ENCODE results near the gene SLC17A8.
"Not testable (repeated sequence)": the region's sequence is repeated elsewhere in the genome, so short reads cannot be mapped to it uniquely, and the experiment has no call there.

SLC17A8 gene

DNA sequence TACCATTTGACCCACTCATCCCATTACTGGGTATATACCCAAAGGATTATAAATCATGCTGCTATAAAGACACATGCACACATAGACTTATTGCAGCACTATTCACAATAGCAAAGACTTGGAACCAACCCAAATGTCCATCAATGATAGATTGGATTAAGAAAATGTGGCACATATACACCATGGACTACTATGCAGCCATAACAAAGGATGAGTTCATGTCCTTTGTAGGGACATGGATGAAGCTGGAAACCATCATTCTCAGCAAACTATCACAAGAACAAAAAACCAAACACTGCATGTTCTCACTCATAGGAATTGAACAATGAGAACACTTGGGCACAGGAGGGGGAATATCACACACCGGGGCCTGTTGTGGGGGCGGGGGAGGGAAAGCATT lies 14.0 kb upstream of the SLC17A8 start:
- H3K18ac ChIP-seq (ENCODE audit: low read depth in 1 of 2, low read length in 2 of 2); H3K9me3 ChIP-seq (ENCODE audit: control insufficient read depth, low read length); H2AK5ac ChIP-seq (ENCODE audit: low read length, severe bottlenecking); H3K4me1 ChIP-seq (ENCODE audit: control insufficient read depth, insufficient read depth, low read depth, low read length); H3K27me3 ChIP-seq (ENCODE audit: control insufficient read depth in 1 of 2, insufficient read depth in 1 of 2, low read length in 2 of 2); H3K4me3 ChIP-seq (ENCODE audit: insufficient read depth in 1 of 2, low read depth in 1 of 2, low read length in 2 of 2); H3K27ac ChIP-seq (ENCODE audit: low read length, poor library complexity, severe bottlenecking); H3K79me1 ChIP-seq (replicated peaks; ENCODE audit: low read length, poor library complexity, severe bottlenecking); H2AFZ ChIP-seq (ENCODE audit: low read depth, low read length); H2BK15ac ChIP-seq (ENCODE audit: low read depth, poor library complexity, severe bottlenecking); H2BK120ac ChIP-seq (ENCODE audit: low read depth, low read length); H3K9ac ChIP-seq (ENCODE audit: low read length); H3K23ac ChIP-seq (ENCODE audit: low read length in 2 of 2); DNase-seq; H3K14ac ChIP-seq (ENCODE audit: low read length in 2 of 2); H2BK12ac ChIP-seq (ENCODE audit: low read length in 2 of 2); H2BK5ac ChIP-seq (ENCODE audit: low read depth, low read length, poor library complexity, severe bottlenecking); H3K4ac ChIP-seq (ENCODE audit: low read depth in 1 of 2, low read length in 2 of 2); H4K8ac ChIP-seq (ENCODE audit: low read length); H4K91ac ChIP-seq (ENCODE audit: low read length); H3K4me2 ChIP-seq (ENCODE audit: low read length, poor library complexity, severe bottlenecking): not testable (repeated sequence)
- peaks cover 4 to 27% of the 10 kb centered on the region in 2 experiments for H3K36me3 ChIP-seq (ENCODE audit: control insufficient read depth in 1 of 2, insufficient read depth in 2 of 2, low read depth in 1 of 2, low read length in 2 of 2)
- WGBS, result 100% methylated on average over 2 of the region's 2 CpGs

DNA sequence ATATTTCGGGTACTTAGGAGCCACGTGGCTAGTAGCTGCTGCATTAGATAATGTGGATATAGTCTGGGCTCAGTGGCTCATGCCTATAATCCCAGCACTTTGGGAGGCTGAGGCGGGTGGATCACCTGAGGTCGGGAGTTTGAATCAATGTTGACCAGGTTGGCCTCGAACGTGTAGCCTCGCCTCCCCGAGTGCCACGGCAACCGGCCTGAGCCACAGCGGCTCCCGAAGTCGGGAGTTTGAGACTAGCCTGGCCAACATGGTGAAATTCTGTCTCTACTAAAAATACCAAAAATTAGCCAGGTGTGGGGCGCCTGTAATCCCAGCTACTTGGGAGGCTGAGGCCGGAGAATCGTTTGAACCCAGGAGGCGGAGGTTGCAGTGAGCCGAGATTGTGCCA lies 12.5 kb upstream of the SLC17A8 start:
- H3K36me3 ChIP-seq (ENCODE audit: control insufficient read depth in 1 of 2, insufficient read depth in 2 of 2, low read depth in 1 of 2, low read length in 2 of 2), result peaks cover 0 to 12% of the 10 kb centered on the region in 2 experiments
- not testable (repeated sequence) for H2AK5ac ChIP-seq (ENCODE audit: low read length, severe bottlenecking); H4K8ac ChIP-seq (ENCODE audit: low read length); H3K4ac ChIP-seq (ENCODE audit: low read depth in 1 of 2, low read length in 2 of 2); H3K9ac ChIP-seq (ENCODE audit: low read length); H3K79me1 ChIP-seq (replicated peaks; ENCODE audit: low read length, poor library complexity, severe bottlenecking); H2BK5ac ChIP-seq (ENCODE audit: low read depth, low read length, poor library complexity, severe bottlenecking); H3K27me3 ChIP-seq (ENCODE audit: control insufficient read depth in 1 of 2, insufficient read depth in 1 of 2, low read length in 2 of 2); H3K23ac ChIP-seq (ENCODE audit: low read length in 2 of 2); H4K91ac ChIP-seq (ENCODE audit: low read length); H3K14ac ChIP-seq (ENCODE audit: low read length in 2 of 2); H2BK120ac ChIP-seq (ENCODE audit: low read depth, low read length); H3K4me2 ChIP-seq (ENCODE audit: low read length, poor library complexity, severe bottlenecking); H3K27ac ChIP-seq (ENCODE audit: low read length, poor library complexity, severe bottlenecking); H2AFZ ChIP-seq (ENCODE audit: low read depth, low read length); H2BK15ac ChIP-seq (ENCODE audit: low read depth, poor library complexity, severe bottlenecking); DNase-seq; H2BK12ac ChIP-seq (ENCODE audit: low read length in 2 of 2); H3K18ac ChIP-seq (ENCODE audit: low read depth in 1 of 2, low read length in 2 of 2); H3K9me3 ChIP-seq (ENCODE audit: control insufficient read depth, low read length); H3K4me1 ChIP-seq (ENCODE audit: control insufficient read depth, insufficient read depth, low read depth, low read length); H3K4me3 ChIP-seq (ENCODE audit: insufficient read depth in 1 of 2, low read depth in 1 of 2, low read length in 2 of 2)
- 97% methylated on average over 18 of the region's 18 CpGs for WGBS

GRCh38 chr12:100345020-100345767 lies 11.7 kb upstream of the SLC17A8 start:
- WGBS, result no CpG with 5 or more reads among the region's 1 CpG
- DNase-seq, result no peak
- Histone ChIP-seq H2BK15ac (ENCODE audit: low read depth, poor library complexity, severe bottlenecking) (no peak overlapping the region), H2BK12ac (ENCODE audit: low read length in 2 of 2) (no peak overlapping the region), H3K4me2 (ENCODE audit: low read length, poor library complexity, severe bottlenecking) (no peak overlapping the region), H4K8ac (ENCODE audit: low read length) (no peak overlapping the region), H3K23ac (ENCODE audit: low read length in 2 of 2) (no peak overlapping the region), H3K9me3 (ENCODE audit: control insufficient read depth, low read length) (no peaks in the 10 kb centered on the region), H2BK5ac (ENCODE audit: low read depth, low read length, poor library complexity, severe bottlenecking) (no peak overlapping the region), H4K91ac (ENCODE audit: low read length) (peak overlapping the region; percentile 48), H2AFZ (ENCODE audit: low read depth, low read length) (no peak overlapping the region), H3K9ac (ENCODE audit: low read length) (no peak overlapping the region), H3K14ac (ENCODE audit: low read length in 2 of 2) (peak overlapping the region in 1 of 2 experiments; percentile 65), H3K4me3 (ENCODE audit: insufficient read depth in 1 of 2, low read depth in 1 of 2, low read length in 2 of 2) (no peak overlapping the region), H3K27ac (ENCODE audit: low read length, poor library complexity, severe bottlenecking) (no peak overlapping the region), H3K27me3 (ENCODE audit: control insufficient read depth in 1 of 2, insufficient read depth in 1 of 2, low read length in 2 of 2) (no peaks in the 10 kb centered on the region), H3K4ac (ENCODE audit: low read depth in 1 of 2, low read length in 2 of 2) (no peak overlapping the region), H3K36me3 (ENCODE audit: control insufficient read depth in 1 of 2, insufficient read depth in 2 of 2, low read depth in 1 of 2, low read length in 2 of 2) (peaks cover 0 to 4% of the 10 kb centered on the region in 2 experiments), H3K4me1 (ENCODE audit: control insufficient read depth, insufficient read depth, low read depth, low read length) (no peaks in the 10 kb centered on the region), H3K79me1 (replicated peaks; ENCODE audit: low read length, poor library complexity, severe bottlenecking) (no peaks in the 10 kb centered on the region), H2BK120ac (ENCODE audit: low read depth, low read length) (no peak overlapping the region), H3K18ac (ENCODE audit: low read depth in 1 of 2, low read length in 2 of 2) (no peak overlapping the region), H2AK5ac (ENCODE audit: low read length, severe bottlenecking) (no peak overlapping the region)

DNA sequence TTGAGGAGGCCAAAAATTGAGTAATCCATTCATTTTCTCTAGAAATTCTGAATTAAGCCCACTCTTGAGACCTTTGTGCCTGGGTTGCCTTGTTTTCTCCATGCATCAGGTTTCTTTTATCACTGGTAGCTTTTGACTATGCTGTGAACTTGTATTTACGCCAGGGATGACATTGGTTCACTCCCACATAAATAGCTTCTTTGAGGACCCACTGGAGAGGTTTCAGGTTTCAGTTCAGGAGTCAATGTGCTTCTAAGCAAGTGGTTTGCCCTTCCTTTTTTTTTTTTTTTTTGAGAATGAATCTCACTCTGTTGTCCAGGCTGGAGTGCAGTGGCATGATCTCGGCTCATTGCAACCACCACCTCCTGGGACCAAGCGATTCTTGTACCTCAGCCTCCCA lies 10.2 kb upstream of the SLC17A8 start:
- no peak overlapping the region for H3K4me3 ChIP-seq (ENCODE audit: insufficient read depth in 1 of 2, low read depth in 1 of 2, low read length in 2 of 2)
- H2BK5ac ChIP-seq (ENCODE audit: low read depth, low read length, poor library complexity, severe bottlenecking), result no peak overlapping the region
- no peak overlapping the region for H3K9ac ChIP-seq (ENCODE audit: low read length)
- no peak for DNase-seq
- H3K4ac ChIP-seq (ENCODE audit: low read depth in 1 of 2, low read length in 2 of 2), result no peak overlapping the region
- no peak overlapping the region for H4K91ac ChIP-seq (ENCODE audit: low read length)
- no peak overlapping the region for H3K18ac ChIP-seq (ENCODE audit: low read depth in 1 of 2, low read length in 2 of 2)
- H3K14ac ChIP-seq (ENCODE audit: low read length in 2 of 2), result no peak overlapping the region
- no peaks in the 10 kb centered on the region for H3K79me1 ChIP-seq (replicated peaks; ENCODE audit: low read length, poor library complexity, severe bottlenecking)
- H2AFZ ChIP-seq (ENCODE audit: low read depth, low read length), result no peak overlapping the region
- H3K27me3 ChIP-seq (ENCODE audit: control insufficient read depth in 1 of 2, insufficient read depth in 1 of 2, low read length in 2 of 2), result no peaks in the 10 kb centered on the region
- no peak overlapping the region for H4K8ac ChIP-seq (ENCODE audit: low read length)
- 89% methylated on average over 3 of the region's 3 CpGs for WGBS
- H2AK5ac ChIP-seq (ENCODE audit: low read length, severe bottlenecking), result no peak overlapping the region
- no peak overlapping the region for H2BK12ac ChIP-seq (ENCODE audit: low read length in 2 of 2)
- no peak overlapping the region for H2BK120ac ChIP-seq (ENCODE audit: low read depth, low read length)
- H3K4me1 ChIP-seq (ENCODE audit: control insufficient read depth, insufficient read depth, low read depth, low read length), result no peaks in the 10 kb centered on the region
- no peaks in the 10 kb centered on the region for H3K9me3 ChIP-seq (ENCODE audit: control insufficient read depth, low read length)
- H3K4me2 ChIP-seq (ENCODE audit: low read length, poor library complexity, severe bottlenecking), result no peak overlapping the region
- H3K36me3 ChIP-seq (ENCODE audit: control insufficient read depth in 1 of 2, insufficient read depth in 2 of 2, low read depth in 1 of 2, low read length in 2 of 2), result peaks cover 0 to 4% of the 10 kb centered on the region in 2 experiments
- H2BK15ac ChIP-seq (ENCODE audit: low read depth, poor library complexity, severe bottlenecking), result no peak overlapping the region
- H3K27ac ChIP-seq (ENCODE audit: low read length, poor library complexity, severe bottlenecking), result no peak overlapping the region
- H3K23ac ChIP-seq (ENCODE audit: low read length in 2 of 2), result no peak overlapping the region

Measured in mesenchymal stem cell (in vitro differentiated cells and primary cell).